SU-DHL-6 (cell line): ENCODE measurements around the gene LRCH3.

Experiments
- H2AFZ ChIP-seq: fragments of 200-600 bp; sonication (generic); 2 replicates; pipeline ENCODE4 v1.6.1; 2014; ENCODE audit warnings: low read depth, mild to moderate bottlenecking, moderate library complexity, mixed read lengths, antibody characterized with exemption, low read length; ENCODE audit not compliant: severe bottlenecking
- H3F3A ChIP-seq: fragments of 200-600 bp; shearing (Covaris generic); 2 replicates; pipeline ENCODE4 v1.6.0; 2016; ENCODE audit warnings: antibody characterized with exemption, mild to moderate bottlenecking; ENCODE audit not compliant: insufficient read depth
- H3K27ac ChIP-seq: fragments of 200-600 bp; sonication (generic); 2 replicates; pipeline ENCODE4 v1.5.1; 2016; ENCODE audit warnings: low read depth, mild to moderate bottlenecking, low read length, moderate library complexity, mixed read lengths
- H3K27me3 ChIP-seq: fragments of 200-600 bp; sonication (generic), shearing (Covaris generic); 2 replicates; pipeline ENCODE4 v1.6.0; 2014; ENCODE audit warnings: mild to moderate bottlenecking, low read length
- H3K36me3 ChIP-seq: fragments of 200-600 bp; sonication (generic); 2 replicates; pipeline ENCODE4 v1.6.1; 2014; ENCODE audit warnings: mild to moderate bottlenecking, low read length, mixed read lengths
- H3K4me2 ChIP-seq: fragments of 300-600, 200-600 bp; shearing (Covaris generic), sonication (generic); 2 replicates; pipeline ENCODE4 v1.6.0; 2014; ENCODE audit warnings: low read length, low read depth, mild to moderate bottlenecking; ENCODE audit not compliant: poor library complexity, severe bottlenecking
- H3K4me3 ChIP-seq: fragments of 200-600 bp; sonication (generic); 2 replicates; pipeline ENCODE4 v1.5.1; 2014; ENCODE audit warnings: antibody characterized with exemption, low read length, mild to moderate bottlenecking, mixed read lengths; ENCODE audit not compliant: insufficient read depth, poor library complexity, severe bottlenecking
- H3K79me2 ChIP-seq: fragments of 200-600 bp; sonication (generic); 2 replicates; pipeline ENCODE4 v1.6.1; 2014; ENCODE audit warnings: mild to moderate bottlenecking, low read length, moderate library complexity; ENCODE audit not compliant: insufficient read depth
- H3K9ac ChIP-seq: fragments of 200-600 bp; sonication (generic); 2 replicates; pipeline ENCODE4 v1.7.0; 2014; ENCODE audit warnings: mild to moderate bottlenecking, low read length
- H3K9me2 ChIP-seq: fragments of 200-600 bp; sonication (generic); replicated peaks from 2 replicates; pipeline ENCODE4 v1.6.1; 2014; ENCODE audit warnings: low read length; ENCODE audit not compliant: insufficient read depth
- H3K9me3 ChIP-seq: fragments of 200-600 bp; sonication (generic); 2 replicates; pipeline ENCODE4 v1.6.1; 2014; ENCODE audit warnings: low read length, mixed read lengths; ENCODE audit not compliant: insufficient read depth
- H4K20me1 ChIP-seq: fragments of 200-600 bp; sonication (generic); 2 replicates; pipeline ENCODE4 v1.6.1; 2014; ENCODE audit warnings: low read depth, mild to moderate bottlenecking, antibody characterized with exemption, low read length, moderate library complexity, mixed read lengths
- EZH2phosphoT487 ChIP-seq: fragments of 200-600 bp; sonication (generic), shearing (Covaris generic); conservative IDR thresholded peaks from 2 replicates; pipeline ENCODE4 v1.6.1; 2018; ENCODE audit warnings: mild to moderate bottlenecking, antibody characterized with exemption, low read length, moderate library complexity, mixed read lengths
- TF ChIP-seq, protein P1 (sequence below): fragments of 200-600 bp; sonication (generic); IDR thresholded peaks from one replicate; pipeline ENCODE4 v1.5.1; 2017; ENCODE audit warnings: antibody characterized with exemption, mild to moderate bottlenecking, low read length, moderate library complexity; ENCODE audit not compliant: insufficient read depth, poor library complexity, severe bottlenecking

Gene LRCH3

DNA sequence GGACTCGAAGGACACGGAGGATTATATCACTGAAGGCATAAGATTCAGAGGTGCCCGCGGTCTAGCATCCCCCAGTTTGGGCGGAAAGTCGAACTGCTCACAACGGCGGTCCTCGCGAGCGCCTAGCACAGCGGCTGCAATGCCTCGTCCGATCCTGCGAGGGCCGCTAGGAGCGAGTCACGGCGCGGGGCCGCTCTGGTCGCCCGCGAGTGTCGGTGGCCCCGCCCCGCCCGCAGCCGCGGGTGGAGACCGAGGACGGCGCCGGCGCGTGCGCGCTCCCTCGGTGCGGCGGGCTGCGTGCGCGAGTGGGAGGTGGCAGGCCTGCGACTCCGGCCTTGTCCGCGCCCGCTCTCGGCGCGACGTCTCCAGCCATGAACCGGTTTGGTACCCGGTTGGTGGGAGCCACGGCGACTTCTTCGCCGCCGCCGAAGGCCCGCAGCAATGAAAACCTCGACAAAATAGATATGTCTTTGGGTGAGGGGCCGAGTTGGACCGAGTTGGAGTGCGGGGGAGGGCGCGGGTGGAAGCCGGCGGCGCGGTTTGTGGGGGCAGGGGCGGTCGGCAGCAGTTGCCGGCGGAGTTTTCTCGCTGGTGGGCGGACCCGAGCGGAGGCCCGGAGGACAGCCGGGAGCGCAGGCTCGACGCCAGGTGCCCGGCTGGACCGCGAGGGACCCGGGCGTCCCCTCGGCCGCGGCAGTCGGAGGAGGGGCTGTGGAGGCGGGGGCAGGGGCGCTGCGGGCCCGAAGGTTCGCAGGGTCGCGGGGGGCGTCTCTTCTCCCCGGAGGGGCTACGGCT lies 41.3 kb upstream of the LRCH3 start, which contains the start of gene FYTTD1:
FYTTD1 (plus strand) TSS at position 283 of the 795 bp plus-strand sequence; CDS start at position 372, 89 bp downstream.
- Histone ChIP-seq H3K79me2 (peaks cover 12% of the 10 kb centered on the region), H3K9ac (peak within 1 kb of the TSS; percentile 72), H3K27ac (peak within 1 kb of the TSS; percentile 28), H3K4me3 (peak within 1 kb of the TSS; percentile 72), H2AFZ (peak within 1 kb of the TSS; percentile 84), H3K9me2 (no peaks in the 10 kb centered on the region), H3K4me2 (peak within 1 kb of the TSS; percentile 79), H3K27me3 (no peaks in the 10 kb centered on the region), H3K9me3 (no peaks in the 10 kb centered on the region), H3K36me3 (no peaks in the 10 kb centered on the region), H4K20me1 (peaks cover 13% of the 10 kb centered on the region; the same call in 1 of the 2 replicates), H3F3A (peaks cover 32% of the 10 kb centered on the region)
- TF ChIP-seq, protein P1, sequence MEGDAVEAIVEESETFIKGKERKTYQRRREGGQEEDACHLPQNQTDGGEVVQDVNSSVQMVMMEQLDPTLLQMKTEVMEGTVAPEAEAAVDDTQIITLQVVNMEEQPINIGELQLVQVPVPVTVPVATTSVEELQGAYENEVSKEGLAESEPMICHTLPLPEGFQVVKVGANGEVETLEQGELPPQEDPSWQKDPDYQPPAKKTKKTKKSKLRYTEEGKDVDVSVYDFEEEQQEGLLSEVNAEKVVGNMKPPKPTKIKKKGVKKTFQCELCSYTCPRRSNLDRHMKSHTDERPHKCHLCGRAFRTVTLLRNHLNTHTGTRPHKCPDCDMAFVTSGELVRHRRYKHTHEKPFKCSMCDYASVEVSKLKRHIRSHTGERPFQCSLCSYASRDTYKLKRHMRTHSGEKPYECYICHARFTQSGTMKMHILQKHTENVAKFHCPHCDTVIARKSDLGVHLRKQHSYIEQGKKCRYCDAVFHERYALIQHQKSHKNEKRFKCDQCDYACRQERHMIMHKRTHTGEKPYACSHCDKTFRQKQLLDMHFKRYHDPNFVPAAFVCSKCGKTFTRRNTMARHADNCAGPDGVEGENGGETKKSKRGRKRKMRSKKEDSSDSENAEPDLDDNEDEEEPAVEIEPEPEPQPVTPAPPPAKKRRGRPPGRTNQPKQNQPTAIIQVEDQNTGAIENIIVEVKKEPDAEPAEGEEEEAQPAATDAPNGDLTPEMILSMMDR = peak; percentile 16
- no peak for TF ChIP-seq EZH2phosphoT487

DNA sequence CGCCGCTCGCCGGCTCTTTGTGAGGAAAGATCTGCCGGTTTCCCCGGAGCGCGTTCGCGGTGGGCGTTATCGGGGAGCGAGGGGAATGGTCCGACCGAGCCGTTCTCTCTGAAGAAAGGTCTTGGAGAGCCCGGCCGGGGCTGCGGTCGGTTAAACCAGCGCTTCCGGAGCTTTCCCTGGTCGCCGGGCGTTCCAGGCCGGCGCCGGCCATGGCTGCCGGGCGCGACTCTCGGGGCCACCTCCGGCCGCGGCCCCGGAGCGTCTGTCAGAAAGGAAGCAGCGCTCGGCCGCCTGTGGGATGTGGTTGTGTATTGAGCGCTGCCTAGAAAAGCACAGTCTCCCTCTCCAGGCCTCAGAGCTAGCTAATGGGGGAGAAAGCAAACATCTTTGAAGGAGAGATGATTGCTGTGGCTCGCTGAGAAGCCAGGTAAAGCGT lies 40.6 kb upstream of the LRCH3 start:
- H3K27me3 ChIP-seq = no peaks in the 10 kb centered on the region
- H3F3A ChIP-seq = peaks cover 32% of the 10 kb centered on the region
- H2AFZ ChIP-seq = peak overlapping the region; percentile 84
- no peaks in the 10 kb centered on the region for H3K9me2 ChIP-seq
- peaks cover 12% of the 10 kb centered on the region for H3K79me2 ChIP-seq
- peak overlapping the region; percentile 79 for H3K4me2 ChIP-seq
- H3K9ac ChIP-seq = peak overlapping the region; percentile 72
- H3K27ac ChIP-seq = no peak overlapping the region
- H3K9me3 ChIP-seq = no peaks in the 10 kb centered on the region
- peak overlapping the region; percentile 72 for H3K4me3 ChIP-seq
- peaks cover 13% of the 10 kb centered on the region; the same call in 1 of the 2 replicates for H4K20me1 ChIP-seq
- TF ChIP-seq, protein P1 = no peak
- no peak for TF ChIP-seq EZH2phosphoT487
- H3K36me3 ChIP-seq = no peaks in the 10 kb centered on the region

DNA sequence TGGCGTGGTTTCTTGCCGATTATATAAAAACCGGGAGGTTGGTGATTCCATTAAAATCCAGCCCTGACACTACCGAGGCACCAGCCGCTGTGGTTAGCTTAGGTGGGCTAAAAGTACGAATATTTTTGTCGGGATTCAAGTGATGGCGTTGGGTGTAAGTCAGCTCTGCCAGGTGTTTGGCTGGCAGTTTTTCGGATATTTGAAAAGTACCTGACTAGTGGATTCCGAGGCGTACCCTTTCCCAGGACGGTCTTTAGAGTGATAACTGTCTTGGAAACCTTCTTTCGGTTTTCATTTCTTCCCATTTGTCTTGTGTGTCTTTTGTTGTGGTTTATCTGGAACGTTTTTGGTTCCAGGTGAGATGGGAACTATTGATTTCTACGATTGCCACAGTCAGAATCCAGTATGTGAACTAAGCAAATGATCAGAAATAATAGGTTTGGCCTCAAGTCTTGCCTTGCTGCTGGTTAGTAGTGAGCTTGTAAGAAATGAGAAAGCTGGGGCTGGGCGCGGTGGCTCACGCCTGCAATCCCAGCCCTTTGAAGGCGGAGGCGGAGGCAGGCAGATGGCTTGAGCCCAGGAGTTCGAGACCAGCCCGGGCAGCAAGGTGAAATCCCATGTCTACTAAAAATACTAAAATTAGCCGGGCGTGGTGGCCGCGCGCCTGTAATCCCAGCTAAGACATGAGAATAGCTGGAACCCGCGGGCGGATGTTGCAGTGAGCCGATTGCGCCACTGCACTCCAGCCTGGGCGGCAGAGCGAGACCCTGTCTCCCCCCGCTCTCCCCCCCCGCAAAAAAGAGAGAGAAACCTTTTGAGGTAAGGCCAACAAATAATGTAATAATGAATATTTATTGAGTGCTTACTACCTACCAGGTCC lies 40.0 kb upstream of the LRCH3 start:
- H2AFZ ChIP-seq = peak overlapping the region; percentile 84
- no peak overlapping the region for H3K27ac ChIP-seq
- H3K27me3 ChIP-seq = no peaks in the 10 kb centered on the region
- H3K79me2 ChIP-seq = peaks cover 12% of the 10 kb centered on the region
- peak overlapping the region; percentile 72 for H3K4me3 ChIP-seq
- H3F3A ChIP-seq = peaks cover 31% of the 10 kb centered on the region
- no peaks in the 10 kb centered on the region for H3K9me3 ChIP-seq
- H3K9ac ChIP-seq = peak overlapping the region; percentile 72
- TF ChIP-seq, protein P1 = no peak
- TF ChIP-seq EZH2phosphoT487 = no peak
- H3K9me2 ChIP-seq = no peaks in the 10 kb centered on the region
- peak overlapping the region; percentile 79 for H3K4me2 ChIP-seq
- H4K20me1 ChIP-seq = peaks cover 13% of the 10 kb centered on the region; the same call in 1 of the 2 replicates
- no peaks in the 10 kb centered on the region for H3K36me3 ChIP-seq
